Panc1 (cell line): Measurements from ENCODE around the gene AKAP6. TPM values are rescaled to one million over a fixed set of nuclear protein-coding genes. Genes with fewer than 3 reads are reported as not detected.

Source experiments
- ATAC-seq: fragments of 200-7000 bp; cut with Tn5 transposase; 2 replicates; pipeline ENCODE4 v1.9.1; 2020; ENCODE audit warnings: mild to moderate bottlenecking, moderate library complexity
- BruUV-seq: library from RNA; stranded (reverse); fragments of 400-500 nt; replicated peaks from 2 replicates; lab custom pipeline; 2021; lab: Mats Ljungman, UMichigan
- CTCF ChIA-PET: fragments of 300-600 bp; sonication (Branson Sonifier 250); formaldehyde crosslinking; loops from one replicate; lab custom pipeline; 2022; ENCODE audit warnings: antibody characterized with exemption; lab: Charles Lee
- POLR2A ChIA-PET: fragments of 300-600 bp; sonication (Branson Sonifier 250); formaldehyde crosslinking; loops from one replicate; lab custom pipeline; 2022; ENCODE audit warnings: antibody characterized with exemption; lab: Charles Lee
- DNase-seq: peaks from one replicate; pipeline ENCODE4 v3.0.0-alpha.2; 2010; ENCODE audit warnings: low read depth, low spot score
- H3K27ac ChIP-seq: 2 replicates; pipeline ENCODE4 v1.5.1; 2011; ENCODE audit warnings: mild to moderate bottlenecking, low read length, inconsistent platforms
- H3K27me3 ChIP-seq: fragments of 200-500 bp; sonication (Bioruptor generic); 2 replicates; pipeline ENCODE4 v1.6.0; 2014; ENCODE audit warnings: low read length, inconsistent platforms; ENCODE audit not compliant: control insufficient read depth, insufficient read depth
- H3K36me3 ChIP-seq: fragments of 200-500 bp; sonication (Bioruptor generic); 2 replicates; pipeline ENCODE4 v1.5.1; 2014; ENCODE audit warnings: inconsistent platforms, mild to moderate bottlenecking, low read length, moderate library complexity; ENCODE audit not compliant: control insufficient read depth, insufficient read depth
- H3K4me1 ChIP-seq: 2 replicates; pipeline ENCODE4 v1.5.1; 2011; ENCODE audit warnings: inconsistent platforms, mild to moderate bottlenecking, low read length, moderate library complexity; ENCODE audit not compliant: control insufficient read depth, insufficient read depth
- H3K4me3 ChIP-seq, 2 experiments: 2 replicates each; pipeline ENCODE4 v1.5.1; 2011 to 2012; ENCODE audit warnings: low read depth in 2 of 2, low read length in 2 of 2, mild to moderate bottlenecking in 2 of 2, inconsistent platforms in 1 of 2, moderate library complexity in 1 of 2
- H3K9me3 ChIP-seq: fragments of 200-500 bp; sonication (Bioruptor generic); 2 replicates; pipeline ENCODE4 v1.5.1; 2014; ENCODE audit warnings: low read depth, mild to moderate bottlenecking, inconsistent platforms, low read length, moderate library complexity; ENCODE audit not compliant: control insufficient read depth, insufficient read depth
- POLR2AphosphoS5 ChIP-seq: IDR thresholded peaks from 2 replicates; pipeline ENCODE4 v1.6.1; 2012; ENCODE audit warnings: mild to moderate bottlenecking, low read depth, low read length, moderate library complexity
- REST ChIP-seq, 2 experiments: IDR thresholded peaks; 2 replicates each; pipeline ENCODE4 v1.6.1; 2011 to 2012; ENCODE audit warnings: low read depth in 2 of 2, control low read depth in 1 of 2, low read length in 1 of 2, mild to moderate bottlenecking in 1 of 2, moderate library complexity in 1 of 2; ENCODE audit not compliant: insufficient read depth in 1 of 2
- SIN3A ChIP-seq: IDR thresholded peaks from 2 replicates; pipeline ENCODE4 v1.6.1; 2012; ENCODE audit warnings: low read depth, mild to moderate bottlenecking, low read length, moderate library complexity, borderline replicate concordance; ENCODE audit not compliant: insufficient read depth
- TCF7L2 ChIP-seq: IDR thresholded peaks from 2 replicates; pipeline ENCODE4 v1.6.1; 2011; ENCODE audit warnings: mild to moderate bottlenecking, low read depth, low read length, inconsistent platforms
- in situ Hi-C: cut with HindIII; loops from 2 replicates; pipeline ENCODE4 v1.10.0; 2016; ENCODE audit warnings: low sequenced_read_pairs, low pct_unique_long_range_greater_than_20kb
- intact Hi-C: fragments of 100-400 bp; cut with micrococcal nuclease; formaldehyde crosslinking; loops from one replicate; pipeline ENCODE4 v1.10.0; 2022; ENCODE audit not compliant: unreplicated experiment
- total RNA-seq: library from RNA; stranded (reverse); gene quantifications from one replicate; pipeline ENCODE4 v1.2.1, GENCODE V29; 2021; ENCODE audit not compliant: unreplicated experiment
- TF ChIP-seq, protein P1 (sequence below): fragments of 450-650 bp; IDR thresholded peaks from 2 replicates; pipeline ENCODE4 v1.5.1; 2017; ENCODE audit warnings: mild to moderate bottlenecking

The AKAP6 gene
- total RNA-seq, 1 experiment from 2014 or later: 0.82 TPM

- ChIA-PET CTCF (no interaction called here), POLR2A (no interaction called here)
- no peak overlapping the region for H3K4me3 ChIP-seq
- H3K36me3 ChIP-seq: no peaks in the 10 kb centered on the region
- no TSS peak for BruUV-seq
- intact Hi-C loops: no loop called here
- no peaks in the 10 kb centered on the region for H3K9me3 ChIP-seq
- ATAC-seq (no peak), DNase-seq (no peak)
- H3K4me1 ChIP-seq: no peaks in the 10 kb centered on the region
- in situ Hi-C loops: no loop called here
- H3K27me3 ChIP-seq: no peaks in the 10 kb centered on the region
- no peak overlapping the region for H3K27ac ChIP-seq
- TF ChIP-seq TCF7L2 (no peak), POLR2AphosphoS5 (no peak)
- TF ChIP-seq, protein P1, sequence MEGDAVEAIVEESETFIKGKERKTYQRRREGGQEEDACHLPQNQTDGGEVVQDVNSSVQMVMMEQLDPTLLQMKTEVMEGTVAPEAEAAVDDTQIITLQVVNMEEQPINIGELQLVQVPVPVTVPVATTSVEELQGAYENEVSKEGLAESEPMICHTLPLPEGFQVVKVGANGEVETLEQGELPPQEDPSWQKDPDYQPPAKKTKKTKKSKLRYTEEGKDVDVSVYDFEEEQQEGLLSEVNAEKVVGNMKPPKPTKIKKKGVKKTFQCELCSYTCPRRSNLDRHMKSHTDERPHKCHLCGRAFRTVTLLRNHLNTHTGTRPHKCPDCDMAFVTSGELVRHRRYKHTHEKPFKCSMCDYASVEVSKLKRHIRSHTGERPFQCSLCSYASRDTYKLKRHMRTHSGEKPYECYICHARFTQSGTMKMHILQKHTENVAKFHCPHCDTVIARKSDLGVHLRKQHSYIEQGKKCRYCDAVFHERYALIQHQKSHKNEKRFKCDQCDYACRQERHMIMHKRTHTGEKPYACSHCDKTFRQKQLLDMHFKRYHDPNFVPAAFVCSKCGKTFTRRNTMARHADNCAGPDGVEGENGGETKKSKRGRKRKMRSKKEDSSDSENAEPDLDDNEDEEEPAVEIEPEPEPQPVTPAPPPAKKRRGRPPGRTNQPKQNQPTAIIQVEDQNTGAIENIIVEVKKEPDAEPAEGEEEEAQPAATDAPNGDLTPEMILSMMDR: no peak
These were observed 98.8 kb downstream of the AKAP6 start for GRCh38 chr14:32427726-32428528.

DNA sequence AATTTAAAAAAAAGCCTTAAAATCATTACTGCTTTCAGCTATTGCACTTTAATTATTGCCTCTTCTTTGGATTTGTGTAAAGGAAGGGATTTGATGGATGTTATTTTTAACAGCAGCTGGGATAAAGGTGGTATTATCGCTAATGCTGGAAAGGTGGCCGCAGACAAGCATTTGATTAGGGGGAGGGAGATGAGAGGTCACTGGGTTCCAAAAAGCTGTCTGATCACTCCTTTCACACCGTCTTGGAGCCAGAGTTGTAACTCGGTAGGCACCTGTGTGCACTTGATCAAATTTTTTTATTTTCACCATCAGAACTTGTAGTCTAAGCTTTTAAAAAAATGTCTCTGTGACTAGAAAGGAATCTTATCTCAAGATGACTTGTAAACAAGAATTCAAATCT lies 99.8 kb downstream of the AKAP6 start:
- DNase-seq: no peak
- intact Hi-C loops (no loop called here), in situ Hi-C loops (no loop called here)
- no TSS peak for BruUV-seq
- ATAC-seq: no peak
- Histone ChIP-seq H3K27ac (no peak overlapping the region), H3K27me3 (no peaks in the 10 kb centered on the region), H3K4me3 (no peak overlapping the region), H3K36me3 (no peaks in the 10 kb centered on the region), H3K4me1 (no peaks in the 10 kb centered on the region), H3K9me3 (no peaks in the 10 kb centered on the region)
- CTCF ChIA-PET: no interaction called here
- TF ChIP-seq, protein P1: no peak
- no peak for TF ChIP-seq REST (IDR thresholded peaks at IDR 0.05; ENCODE audit: insufficient read depth in 1 of 2, low read depth in 2 of 2, low read length in 1 of 2)
- no peak for TF ChIP-seq TCF7L2
- no peak for TF ChIP-seq POLR2AphosphoS5
- no peak for TF ChIP-seq SIN3A
- POLR2A ChIA-PET: no interaction called here
